Esophagus muscularis mucosa (tissue), 4 donors: ENCODE measurements around the gene LZTS2. TPM values are rescaled to one million over a fixed set of nuclear protein-coding genes. Genes with fewer than 3 reads are reported as not detected.

Experiments used
- DNase-seq: peaks from one replicate; pipeline ENCODE4 v3.0.0-alpha.2; 2017; ENCODE audit errors: extremely low spot score
- H3K27ac ChIP-seq, 4 donors: fragments of 200-600 bp; sonication (generic); replicated peaks in 1 of 4; 1 replicate in 3 of 4; 2 replicates in 1 of 4; pipeline ENCODE4 v1.5.1; 2016 to 2019; ENCODE audit warnings: mild to moderate bottlenecking in 1 of 4
- H3K27me3 ChIP-seq, 4 donors: fragments of 200-600 bp; sonication (generic); one replicate each; pipeline versions ENCODE4 v1.5.1 to v1.6.0; 2016 to 2019
- H3K36me3 ChIP-seq, 4 donors: fragments of 200-600 bp; sonication (generic); one replicate each; pipeline ENCODE4 v1.5.1; 2016 to 2019
- H3K4me1 ChIP-seq, 4 donors: fragments of 200-600 bp; sonication (generic); one replicate each; pipeline ENCODE4 v1.5.1; 2016 to 2019
- H3K4me3 ChIP-seq, 4 donors: fragments of 200-600 bp; sonication (generic); 1 replicate in 2 of 4; 2 replicates in 2 of 4; pipeline ENCODE4 v1.5.1; 2016 to 2019; ENCODE audit warnings: mild to moderate bottlenecking in 4 of 4, moderate library complexity in 1 of 4
- H3K9me3 ChIP-seq, 4 donors: fragments of 200-600 bp; sonication (generic); 1 replicate in 3 of 4; 2 replicates in 1 of 4; pipeline ENCODE4 v1.5.1; 2016 to 2019
- EP300 ChIP-seq: sonication (generic); formaldehyde crosslinking; IDR thresholded peaks from one replicate; pipeline ENCODE4 v1.6.1; 2017; ENCODE audit warnings: antibody characterized with exemption
- POLR2A ChIP-seq: fragments of 450-650 bp; IDR thresholded peaks from one replicate; pipeline ENCODE4 v1.6.1; 2017; ENCODE audit warnings: antibody characterized with exemption, moderate library complexity, mild to moderate bottlenecking, low read depth
- POLR2AphosphoS5 ChIP-seq, 2 donors: sonication (generic); formaldehyde crosslinking; IDR thresholded peaks; one replicate each; pipeline ENCODE4 v1.6.1; 2017; ENCODE audit warnings: antibody characterized with exemption in 2 of 2
- WGBS: methylation state at CpG from one replicate; pipeline ENCODE4 v1.1.5; 2018; 5-methylcytosine and 5-hydroxymethylcytosine counted together
- intact Hi-C: fragments of 100-400 bp; cut with DNase I; formaldehyde crosslinking; loops from one replicate; pipeline ENCODE4 v1.15.1; 2023
- total RNA-seq, 4 donors: library from RNA; depleted of rRNA; stranded (reverse); fragments of >200 nt; gene quantifications; one replicate each; pipeline versions ENCODE4 v1.1.0 to v1.2.1, GENCODE V29; 2016
- TF ChIP-seq, protein P1 (sequence below), 3 experiments: fragments of 200-600 bp in 2 of 3; fragments of 450-650 bp in 1 of 3; sonication (generic) in 2 of 3; IDR thresholded peaks; one replicate each; pipeline ENCODE4 v1.5.1; 2017 to 2019; ENCODE audit warnings: antibody characterized with exemption in 3 of 3, mild to moderate bottlenecking in 2 of 3, moderate library complexity in 1 of 3

LZTS2 gene, protein sequence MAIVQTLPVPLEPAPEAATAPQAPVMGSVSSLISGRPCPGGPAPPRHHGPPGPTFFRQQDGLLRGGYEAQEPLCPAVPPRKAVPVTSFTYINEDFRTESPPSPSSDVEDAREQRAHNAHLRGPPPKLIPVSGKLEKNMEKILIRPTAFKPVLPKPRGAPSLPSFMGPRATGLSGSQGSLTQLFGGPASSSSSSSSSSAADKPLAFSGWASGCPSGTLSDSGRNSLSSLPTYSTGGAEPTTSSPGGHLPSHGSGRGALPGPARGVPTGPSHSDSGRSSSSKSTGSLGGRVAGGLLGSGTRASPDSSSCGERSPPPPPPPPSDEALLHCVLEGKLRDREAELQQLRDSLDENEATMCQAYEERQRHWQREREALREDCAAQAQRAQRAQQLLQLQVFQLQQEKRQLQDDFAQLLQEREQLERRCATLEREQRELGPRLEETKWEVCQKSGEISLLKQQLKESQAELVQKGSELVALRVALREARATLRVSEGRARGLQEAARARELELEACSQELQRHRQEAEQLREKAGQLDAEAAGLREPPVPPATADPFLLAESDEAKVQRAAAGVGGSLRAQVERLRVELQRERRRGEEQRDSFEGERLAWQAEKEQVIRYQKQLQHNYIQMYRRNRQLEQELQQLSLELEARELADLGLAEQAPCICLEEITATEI
- 100 to 1,000 TPM in 3 of 4 donors, 10 to 100 TPM in 1; 90.5 to 209 (median 162) TPM for total RNA-seq

DNA sequence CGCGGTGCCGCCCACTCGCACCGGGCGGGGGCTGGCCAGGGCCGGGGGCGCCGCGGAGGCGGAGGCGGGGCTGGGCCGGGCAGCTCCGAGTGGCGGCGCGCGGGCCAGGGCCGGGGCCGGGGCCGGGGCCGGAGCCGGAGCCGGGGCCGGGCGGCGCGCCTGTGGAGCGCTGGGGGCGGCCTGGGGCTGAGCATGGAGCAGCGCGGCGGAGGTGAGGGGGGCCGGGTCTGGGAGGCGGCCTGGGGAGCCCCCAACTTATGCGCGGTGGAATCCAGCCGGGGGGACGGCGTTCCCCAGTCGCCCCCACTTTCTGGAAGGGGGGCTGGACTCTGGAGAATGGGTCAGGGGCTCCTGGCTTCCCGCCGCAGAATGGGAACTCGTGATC is at the start of gene LZTS2:
LZTS2 (plus strand) TSS at position 67 of the 385 bp plus-strand sequence. CDS start 2,731 bp downstream, outside the sequence.
- peaks cover 48 to 75% (median 67%) of the 10 kb centered on the region in 4 donors for H3K4me1 ChIP-seq
- TF ChIP-seq POLR2AphosphoS5 (IDR thresholded peaks at IDR 0.05) (no peak), EP300 (no peak), POLR2A (no peak)
- TF ChIP-seq, protein P1, sequence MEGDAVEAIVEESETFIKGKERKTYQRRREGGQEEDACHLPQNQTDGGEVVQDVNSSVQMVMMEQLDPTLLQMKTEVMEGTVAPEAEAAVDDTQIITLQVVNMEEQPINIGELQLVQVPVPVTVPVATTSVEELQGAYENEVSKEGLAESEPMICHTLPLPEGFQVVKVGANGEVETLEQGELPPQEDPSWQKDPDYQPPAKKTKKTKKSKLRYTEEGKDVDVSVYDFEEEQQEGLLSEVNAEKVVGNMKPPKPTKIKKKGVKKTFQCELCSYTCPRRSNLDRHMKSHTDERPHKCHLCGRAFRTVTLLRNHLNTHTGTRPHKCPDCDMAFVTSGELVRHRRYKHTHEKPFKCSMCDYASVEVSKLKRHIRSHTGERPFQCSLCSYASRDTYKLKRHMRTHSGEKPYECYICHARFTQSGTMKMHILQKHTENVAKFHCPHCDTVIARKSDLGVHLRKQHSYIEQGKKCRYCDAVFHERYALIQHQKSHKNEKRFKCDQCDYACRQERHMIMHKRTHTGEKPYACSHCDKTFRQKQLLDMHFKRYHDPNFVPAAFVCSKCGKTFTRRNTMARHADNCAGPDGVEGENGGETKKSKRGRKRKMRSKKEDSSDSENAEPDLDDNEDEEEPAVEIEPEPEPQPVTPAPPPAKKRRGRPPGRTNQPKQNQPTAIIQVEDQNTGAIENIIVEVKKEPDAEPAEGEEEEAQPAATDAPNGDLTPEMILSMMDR (IDR thresholded peaks at IDR 0.05): no peak
- WGBS: 0% methylated on average over 3 of the region's 44 CpGs
- peaks cover 6 to 25% (median 22%) of the 10 kb centered on the region in 4 donors for H3K36me3 ChIP-seq
- intact Hi-C loops: no loop called here
- H3K4me3 ChIP-seq: peak within 1 kb of the TSS; percentile 79 to 93 (median 84)
- peak within 1 kb of the TSS; percentile 98 to 100 (median 100) for H3K27ac ChIP-seq
- no peak for DNase-seq
- H3K9me3 ChIP-seq: no peaks in the 10 kb centered on the region
- no peaks in the 10 kb centered on the region for H3K27me3 ChIP-seq

DNA sequence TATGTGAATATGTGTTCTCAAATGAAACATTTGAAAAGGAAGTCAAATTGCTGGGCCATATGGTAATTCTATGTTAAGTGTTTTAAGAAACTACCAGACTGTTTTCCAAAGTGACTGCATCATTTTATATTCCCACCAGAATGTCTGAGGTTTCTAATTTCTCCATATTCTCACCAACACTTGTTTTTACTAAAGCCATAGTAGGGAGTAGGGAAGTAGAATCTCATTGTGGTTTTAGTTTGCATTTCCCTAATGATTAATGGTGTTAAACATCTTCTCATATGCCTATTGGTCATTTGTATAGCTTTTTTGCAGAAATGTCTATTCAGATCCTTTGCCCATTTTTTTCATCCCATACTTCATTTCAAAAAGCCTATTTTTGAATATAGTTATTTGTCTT is 39.4 kb upstream of the LZTS2 start:
- Histone ChIP-seq H3K4me3 (no peak overlapping the region), H3K4me1 (no peaks in the 10 kb centered on the region), H3K27me3 (no peaks in the 10 kb centered on the region), H3K36me3 (peaks cover 40 to 96% (median 72%) of the 10 kb centered on the region in 4 donors), H3K9me3 (no peaks in the 10 kb centered on the region), H3K27ac (no peak overlapping the region)
- intact Hi-C loops: loop anchor here (10.0 kb wide), 1 partner anchor 55 kb away; no protein-coding TSS in a partner anchor
- no peak for DNase-seq
- no peak for TF ChIP-seq EP300
- TF ChIP-seq, protein P1 (IDR thresholded peaks at IDR 0.05): no peak

GRCh38 chr10:100962351-100963080 is 37.1 kb upstream of the LZTS2 start:
- Histone ChIP-seq H3K27ac (no peak overlapping the region), H3K27me3 (no peaks in the 10 kb centered on the region), H3K36me3 (peaks cover 21 to 87% (median 62%) of the 10 kb centered on the region in 4 donors), H3K4me3 (no peak overlapping the region), H3K4me1 (no peaks in the 10 kb centered on the region), H3K9me3 (no peaks in the 10 kb centered on the region)
- no peak for DNase-seq
- WGBS: 75% methylated on average over 4 of the region's 4 CpGs
- intact Hi-C loops: loop anchor here (10.0 kb wide), 1 partner anchor 52 kb away; no protein-coding TSS in a partner anchor
- TF ChIP-seq POLR2AphosphoS5 (IDR thresholded peaks at IDR 0.05) (no peak), EP300 (no peak), POLR2A (no peak)
- TF ChIP-seq, protein P1 (IDR thresholded peaks at IDR 0.05): no peak

- TF ChIP-seq, protein P1 (IDR thresholded peaks at IDR 0.05): no peak
- no peak for TF ChIP-seq POLR2AphosphoS5 (IDR thresholded peaks at IDR 0.05)
- no peak for TF ChIP-seq POLR2A
- no peak for TF ChIP-seq EP300
- H3K36me3 ChIP-seq: peaks cover 19 to 74% (median 49%) of the 10 kb centered on the region in 4 donors
- WGBS: 94% methylated on average over 1 of the region's 1 CpG
- DNase-seq: no peak
- no peaks in the 10 kb centered on the region for H3K27me3 ChIP-seq
- H3K4me3 ChIP-seq: no peak overlapping the region
- H3K4me1 ChIP-seq: peaks cover 4 to 9% (median 6%) of the 10 kb centered on the region in 4 donors
- intact Hi-C loops: loop anchor here (10.0 kb wide), 1 partner anchor 51 kb away; no protein-coding TSS in a partner anchor
- no peaks in the 10 kb centered on the region for H3K9me3 ChIP-seq
- H3K27ac ChIP-seq: no peak overlapping the region
These were observed 35.8 kb upstream of the LZTS2 start for GRCh38 chr10:100963826-100964225.
